ENCODE measurements around the gene LCLAT1.
"Not testable (repeated sequence)": the region's sequence is repeated elsewhere in the genome, so short reads cannot be mapped to it uniquely, and the experiment has no call there.

Gene LCLAT1

GRCh38 chr2:30456106-30456505, 9.1 kb downstream of the LCLAT1 start:
- no peak for DNase-seq

GRCh38 chr2:30456579-30456978, 9.5 kb downstream of the LCLAT1 start:
- no peak for DNase-seq

- no peak for DNase-seq
Observed at GRCh38 chr2:30457296-30457695, 10.2 kb downstream of the LCLAT1 start.

GRCh38 chr2:30459140-30459539, 12.1 kb downstream of the LCLAT1 start:
- no peak for DNase-seq

GRCh38 chr2:30462131-30462857, 15.2 kb downstream of the LCLAT1 start:
- DNase-seq = no peak

GRCh38 chr2:30463535-30463934, 16.5 kb downstream of the LCLAT1 start:
- DNase-seq = no peak

GRCh38 chr2:30464544-30465170, 17.6 kb downstream of the LCLAT1 start:
- no peak for DNase-seq

GRCh38 chr2:30465171-30465545, 18.1 kb downstream of the LCLAT1 start:
- DNase-seq = peak; percentile 19

GRCh38 chr2:30466216-30466615, 19.2 kb downstream of the LCLAT1 start:
- DNase-seq = no peak

- DNase-seq = not testable (repeated sequence)
Observed at GRCh38 chr2:30467062-30467826, 20.2 kb downstream of the LCLAT1 start.

- no peak for DNase-seq
Observed at GRCh38 chr2:30470426-30470825, 23.4 kb downstream of the LCLAT1 start.

- DNase-seq = no peak
Observed at GRCh38 chr2:30472326-30472725, 25.3 kb downstream of the LCLAT1 start.

GRCh38 chr2:30475542-30475941, 28.5 kb downstream of the LCLAT1 start:
- DNase-seq = no peak

GRCh38 chr2:30476636-30477035, 29.6 kb downstream of the LCLAT1 start:
- no peak for DNase-seq

- no peak for DNase-seq
Observed at GRCh38 chr2:30480703-30481322, 33.8 kb downstream of the LCLAT1 start.

- peak; percentile 46 for DNase-seq
Observed at GRCh38 chr2:30481323-30481800, 34.3 kb downstream of the LCLAT1 start.

GRCh38 chr2:30482011-30482410, 35.0 kb downstream of the LCLAT1 start:
- no peak for DNase-seq

GRCh38 chr2:30484145-30484544, 37.1 kb downstream of the LCLAT1 start:
- DNase-seq = no peak

GRCh38 chr2:30484995-30485394, 37.9 kb downstream of the LCLAT1 start:
- DNase-seq = no peak

- DNase-seq = no peak
Observed at GRCh38 chr2:30486655-30487054, 39.6 kb downstream of the LCLAT1 start.

- DNase-seq = no peak
Observed at GRCh38 chr2:30487603-30488002, 40.6 kb downstream of the LCLAT1 start.

- DNase-seq = no peak
Observed at GRCh38 chr2:30488012-30488659, 41.1 kb downstream of the LCLAT1 start.

- no peak for DNase-seq
Observed at GRCh38 chr2:30491225-30491624, 44.2 kb downstream of the LCLAT1 start.
